CD8-positive, alpha-beta memory T cell (primary cell): Measurements from ENCODE around the gene SLC7A8. TPM values are rescaled to one million over a fixed set of nuclear protein-coding genes. Genes with fewer than 3 reads are reported as not detected.
"Not testable (repeated sequence)": the region's sequence is repeated elsewhere in the genome, so short reads cannot be mapped to it uniquely, and the experiment has no call there.

Experiments used
- CTCF ChIA-PET: fragments of 350-600 bp; sonication (Branson Sonifier 250); formaldehyde crosslinking; loops from one replicate; lab custom pipeline; 2021; ENCODE audit warnings: antibody characterized with exemption; lab: Charles Lee
- POLR2A ChIA-PET: fragments of 350-600 bp; sonication (Branson Sonifier 250); formaldehyde crosslinking; loops from one replicate; lab custom pipeline; 2021; ENCODE audit warnings: antibody characterized with exemption; lab: Charles Lee
- DNase-seq, 5 donors: peaks; one replicate each; pipeline versions ENCODE4 v3.0.0 to v3.0.0-alpha.2; 2020 to 2022; ENCODE audit warnings: mixed read lengths in 1 of 5
- H3K27ac ChIP-seq: one replicate; pipeline ENCODE4 v1.7.0; 2013; ENCODE audit warnings: low read depth, mild to moderate bottlenecking, low read length, moderate library complexity
- H3K27me3 ChIP-seq: 2 replicates; pipeline ENCODE4 v1.7.0; 2013; ENCODE audit warnings: low read length, mild to moderate bottlenecking; ENCODE audit not compliant: insufficient read depth, poor library complexity, severe bottlenecking
- H3K36me3 ChIP-seq: 2 replicates; pipeline ENCODE4 v1.7.0; 2013; ENCODE audit warnings: mild to moderate bottlenecking, low read length, moderate library complexity; ENCODE audit not compliant: insufficient read depth
- H3K4me1 ChIP-seq: 2 replicates; pipeline ENCODE4 v1.7.0; 2013; ENCODE audit warnings: mild to moderate bottlenecking, low read length, moderate library complexity; ENCODE audit not compliant: insufficient read depth
- H3K4me3 ChIP-seq: 2 replicates; pipeline ENCODE4 v1.7.0; 2013; ENCODE audit warnings: mild to moderate bottlenecking, low read length
- H3K9me3 ChIP-seq: 2 replicates; pipeline ENCODE4 v1.7.0; 2013; ENCODE audit warnings: mild to moderate bottlenecking, low read length
- H3K27ac Mint-ChIP-seq, 8 donors: one replicate each; pipeline ENCODE4 v1.8.0; 2020 to 2021; ENCODE audit warnings: mixed read lengths in 8 of 8, mild to moderate bottlenecking in 6 of 8, inconsistent platforms in 3 of 8, moderate library complexity in 3 of 8
- H3K27me3 Mint-ChIP-seq, 2 donors: one replicate each; pipeline ENCODE4 v1.8.0; 2020 to 2021; ENCODE audit warnings: mixed read lengths in 2 of 2, mild to moderate bottlenecking in 1 of 2, moderate library complexity in 1 of 2
- H3K36me3 Mint-ChIP-seq, 3 donors: one replicate each; pipeline ENCODE4 v1.8.0; 2020 to 2021; ENCODE audit warnings: mixed read lengths in 3 of 3, inconsistent platforms in 1 of 3, mild to moderate bottlenecking in 1 of 3
- H3K4me1 Mint-ChIP-seq, 3 donors: one replicate each; pipeline ENCODE4 v1.8.0; 2020 to 2021; ENCODE audit warnings: mixed read lengths in 3 of 3, inconsistent platforms in 1 of 3, mild to moderate bottlenecking in 1 of 3
- H3K4me3 Mint-ChIP-seq, 7 donors: one replicate each; pipeline ENCODE4 v1.8.0; 2020 to 2021; ENCODE audit warnings: mixed read lengths in 7 of 7, mild to moderate bottlenecking in 6 of 7, moderate library complexity in 4 of 7, inconsistent platforms in 2 of 7
- H3K9me3 Mint-ChIP-seq, 5 donors: one replicate each; pipeline ENCODE4 v1.8.0; 2020 to 2022; ENCODE audit warnings: mixed read lengths in 5 of 5, mild to moderate bottlenecking in 3 of 5, moderate library complexity in 2 of 5, inconsistent platforms in 1 of 5
- polyA plus RNA-seq: library from polyadenylated mRNA; unstranded; fragments of 300-500 nt; fragmentation: Illumina TruSeq; gene quantifications from one replicate; pipeline ENCODE4 v1.2.3, GENCODE V29; 2021
- total RNA-seq, 2 experiments: library from RNA; stranded (reverse); gene quantifications; one replicate each; pipeline ENCODE4 v1.2.3, GENCODE V29; 2021

SLC7A8 gene
- total and polyA plus RNA-seq, 3 experiments from 2014 or later, result 0.51 to 2.5 (median 1.4) TPM

DNA sequence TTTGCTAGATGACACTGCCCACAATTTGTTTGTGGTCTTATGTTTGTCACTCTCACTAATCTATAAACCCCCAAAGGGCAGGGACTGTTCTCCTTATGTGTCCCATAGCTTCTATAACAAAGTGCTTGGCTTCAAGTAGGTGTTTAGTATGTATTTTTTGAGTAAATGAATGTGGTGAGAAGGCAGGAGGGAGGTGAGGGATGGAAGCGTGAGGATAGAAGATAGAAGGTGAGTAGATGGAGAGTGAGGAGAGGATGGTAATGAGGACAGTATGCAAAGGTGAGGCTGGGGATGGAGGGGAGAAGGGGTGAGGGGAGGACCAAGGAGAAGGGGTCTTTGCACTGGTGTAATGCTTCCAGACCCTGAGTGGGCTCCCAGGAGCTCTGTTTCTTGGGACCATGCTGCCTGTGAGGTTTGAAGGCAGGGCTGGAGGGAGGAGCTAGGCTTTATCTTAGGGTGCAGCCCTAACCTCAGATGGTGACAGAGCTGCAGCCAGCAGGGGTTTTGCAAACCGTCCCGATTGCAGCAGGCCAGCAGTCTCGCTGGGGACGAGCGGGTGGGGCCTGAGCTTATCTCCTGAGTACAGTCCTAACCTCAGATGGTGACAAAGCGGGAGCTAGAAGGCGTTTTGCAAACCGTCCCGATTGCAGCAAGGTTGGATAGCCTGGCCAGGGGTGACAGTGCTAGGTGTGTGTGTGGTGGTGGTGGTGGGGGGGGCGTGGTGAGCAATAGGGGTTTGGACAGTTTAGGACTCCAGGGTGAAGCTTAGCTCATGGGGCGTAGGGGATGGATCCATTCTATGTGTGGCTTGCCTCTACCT is 70.9 kb downstream of the SLC7A8 start:
- peaks cover 0 to 8% (median 0%) of the 10 kb centered on the region in 3 donors for H3K4me1 Mint-ChIP-seq
- no peak overlapping the region for H3K4me3 ChIP-seq
- H3K4me1 ChIP-seq, result peaks cover 23% of the 10 kb centered on the region
- no peak overlapping the region for H3K27ac ChIP-seq
- no peaks in the 10 kb centered on the region for H3K36me3 ChIP-seq
- H3K9me3 Mint-ChIP-seq, result no peaks in the 10 kb centered on the region
- no peak for DNase-seq
- H3K27ac Mint-ChIP-seq, result no peak overlapping the region
- CTCF ChIA-PET, result interaction anchor here (1.1 to 2.3 kb wide), 3 partner anchors 8 to 44 kb away, joined by 3 to 9 read pairs (median 6); no protein-coding TSS in a partner anchor
- H3K27me3 Mint-ChIP-seq, result peaks cover 0 to 14% of the 10 kb centered on the region in 2 donors
- no peaks in the 10 kb centered on the region for H3K9me3 ChIP-seq
- H3K4me3 Mint-ChIP-seq, result no peak overlapping the region
- H3K27me3 ChIP-seq, result no peaks in the 10 kb centered on the region
- POLR2A ChIA-PET, result no interaction called here
- H3K36me3 Mint-ChIP-seq, result no peaks in the 10 kb centered on the region

DNA sequence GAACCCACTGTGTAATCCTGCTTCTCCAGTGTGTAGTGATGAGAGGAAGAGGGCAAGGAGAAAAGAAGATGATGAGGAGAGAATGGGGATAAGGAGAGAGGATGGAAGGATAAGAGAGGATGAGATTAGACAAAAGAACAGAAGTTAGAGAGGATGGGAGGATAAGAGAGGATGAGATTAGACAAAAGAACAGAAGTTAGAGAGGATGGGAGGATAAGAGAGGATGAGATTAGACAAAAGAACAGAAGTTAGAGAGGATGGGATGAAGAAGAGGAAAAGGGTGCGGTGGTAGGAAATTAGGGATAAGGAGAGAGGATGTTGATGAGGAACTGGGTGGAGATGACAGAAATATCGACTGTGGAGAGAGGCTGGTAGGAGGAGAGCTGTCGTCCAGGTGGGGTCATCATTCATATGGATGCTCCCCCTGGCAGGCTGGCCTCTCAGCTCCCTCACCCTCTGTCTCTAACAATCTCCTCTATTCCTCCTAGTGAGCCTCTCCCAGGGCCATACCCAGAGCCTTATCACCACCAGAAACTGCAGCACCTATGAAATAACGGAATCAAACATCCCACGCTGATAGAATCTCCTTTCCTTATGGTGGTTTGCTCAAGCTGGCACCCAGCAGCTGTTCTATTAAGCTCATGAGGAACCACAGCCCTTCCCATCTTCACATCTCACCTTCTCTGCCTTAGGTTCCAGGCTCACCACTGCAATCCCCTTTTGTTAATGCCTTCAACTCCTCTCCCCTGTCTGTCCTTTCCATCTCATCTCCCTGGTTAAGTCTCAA is 72.7 kb downstream of the SLC7A8 start:
- Mint-ChIP-seq H3K36me3 (no peaks in the 10 kb centered on the region), H3K27me3 (peaks cover 0 to 11% of the 10 kb centered on the region in 2 donors), H3K4me3 (no peak overlapping the region), H3K9me3 (no peaks in the 10 kb centered on the region), H3K27ac (no peak overlapping the region), H3K4me1 (peaks cover 0 to 4% (median 0%) of the 10 kb centered on the region in 3 donors)
- H3K27ac ChIP-seq, result no peak overlapping the region
- CTCF ChIA-PET, result interaction anchor here (1.5 to 2.3 kb wide), 4 partner anchors 10 to 269 kb away, joined by 3 to 10 read pairs (median 6); no protein-coding TSS in a partner anchor
- H3K4me1 ChIP-seq, result peaks cover 12% of the 10 kb centered on the region
- no peaks in the 10 kb centered on the region for H3K27me3 ChIP-seq
- H3K4me3 ChIP-seq, result no peak overlapping the region
- H3K9me3 ChIP-seq, result no peaks in the 10 kb centered on the region
- H3K36me3 ChIP-seq, result no peaks in the 10 kb centered on the region
- POLR2A ChIA-PET, result no interaction called here
- no peak for DNase-seq

GRCh38 chr14:23109769-23110168 is 73.7 kb downstream of the SLC7A8 start:
- POLR2A ChIA-PET, result interaction anchor here (0.5 kb wide), 1 partner anchor 179 kb away, joined by 5 read pairs; no protein-coding TSS in a partner anchor
- peaks cover 0 to 1% (median 0%) of the 10 kb centered on the region in 3 donors for H3K36me3 Mint-ChIP-seq

GRCh38 chr14:23108169-23108568 is 75.3 kb downstream of the SLC7A8 start:
- H3K36me3 ChIP-seq, H3K4me1 ChIP-seq, H3K9me3 Mint-ChIP-seq, CTCF ChIA-PET, H3K27ac ChIP-seq, H3K4me3 Mint-ChIP-seq, DNase-seq, H3K36me3 Mint-ChIP-seq, H3K4me3 ChIP-seq, H3K27ac Mint-ChIP-seq, H3K9me3 ChIP-seq, H3K4me1 Mint-ChIP-seq, H3K27me3 ChIP-seq, H3K27me3 Mint-ChIP-seq, POLR2A ChIA-PET: not testable (repeated sequence)

More at GRCh38 chr14:23109769-23110168, 73.7 kb downstream of the SLC7A8 start:
- Mint-ChIP-seq H3K4me1 (no peaks in the 10 kb centered on the region), H3K4me3 (no peak overlapping the region), H3K9me3 (no peaks in the 10 kb centered on the region), H3K27me3 (peaks cover 0 to 6% of the 10 kb centered on the region in 2 donors), H3K27ac (no peak overlapping the region)
- Histone ChIP-seq H3K4me3 (no peak overlapping the region), H3K36me3 (no peaks in the 10 kb centered on the region), H3K4me1 (peaks cover 7% of the 10 kb centered on the region), H3K27ac (no peak overlapping the region), H3K27me3 (no peaks in the 10 kb centered on the region), H3K9me3 (no peaks in the 10 kb centered on the region)
- no peak for DNase-seq
- CTCF ChIA-PET, result interaction anchor here (0.9 to 2.3 kb wide), 4 partner anchors 11 to 270 kb away, joined by 3 to 10 read pairs (median 4); no protein-coding TSS in a partner anchor

- CTCF ChIA-PET, H3K27ac ChIP-seq, DNase-seq, H3K36me3 Mint-ChIP-seq, H3K36me3 ChIP-seq, H3K9me3 ChIP-seq, H3K4me1 ChIP-seq, H3K4me3 ChIP-seq, H3K27ac Mint-ChIP-seq, H3K27me3 ChIP-seq, H3K4me3 Mint-ChIP-seq, POLR2A ChIA-PET, H3K9me3 Mint-ChIP-seq, H3K4me1 Mint-ChIP-seq, H3K27me3 Mint-ChIP-seq: not testable (repeated sequence)
Measured at GRCh38 chr14:23107620-23108019, 75.8 kb downstream of the SLC7A8 start.

DNA sequence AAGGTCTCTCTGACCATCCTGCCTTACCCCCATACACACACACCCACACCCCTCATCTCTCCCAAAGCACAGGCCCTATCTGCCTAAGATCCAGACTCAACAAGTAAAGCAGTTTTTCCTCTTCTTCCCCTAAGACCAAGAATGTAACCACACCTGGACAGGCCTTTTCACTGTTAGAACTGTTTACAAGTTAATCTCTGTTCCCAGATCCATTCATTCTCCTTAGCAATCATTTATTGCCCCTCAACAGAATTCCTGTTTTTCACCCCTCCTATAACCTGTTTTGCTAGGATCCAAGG is 76.8 kb downstream of the SLC7A8 start:
- no peak overlapping the region for H3K27ac Mint-ChIP-seq
- no peaks in the 10 kb centered on the region for H3K36me3 ChIP-seq
- no peaks in the 10 kb centered on the region for H3K4me1 ChIP-seq
- no peaks in the 10 kb centered on the region for H3K9me3 Mint-ChIP-seq
- ChIA-PET CTCF (interaction anchor here (1.5 kb wide), 1 partner anchor 14 kb away, joined by 3 read pairs; no protein-coding TSS in a partner anchor), POLR2A (no interaction called here)
- no peak for DNase-seq
- H3K27ac ChIP-seq, result no peak overlapping the region
- no peaks in the 10 kb centered on the region for H3K27me3 ChIP-seq
- H3K27me3 Mint-ChIP-seq, result no peaks in the 10 kb centered on the region
- no peak overlapping the region for H3K4me3 ChIP-seq
- no peaks in the 10 kb centered on the region for H3K4me1 Mint-ChIP-seq
- H3K9me3 ChIP-seq, result no peaks in the 10 kb centered on the region
- no peak overlapping the region for H3K4me3 Mint-ChIP-seq
- peaks cover 0 to 1% (median 0%) of the 10 kb centered on the region in 3 donors for H3K36me3 Mint-ChIP-seq

DNA sequence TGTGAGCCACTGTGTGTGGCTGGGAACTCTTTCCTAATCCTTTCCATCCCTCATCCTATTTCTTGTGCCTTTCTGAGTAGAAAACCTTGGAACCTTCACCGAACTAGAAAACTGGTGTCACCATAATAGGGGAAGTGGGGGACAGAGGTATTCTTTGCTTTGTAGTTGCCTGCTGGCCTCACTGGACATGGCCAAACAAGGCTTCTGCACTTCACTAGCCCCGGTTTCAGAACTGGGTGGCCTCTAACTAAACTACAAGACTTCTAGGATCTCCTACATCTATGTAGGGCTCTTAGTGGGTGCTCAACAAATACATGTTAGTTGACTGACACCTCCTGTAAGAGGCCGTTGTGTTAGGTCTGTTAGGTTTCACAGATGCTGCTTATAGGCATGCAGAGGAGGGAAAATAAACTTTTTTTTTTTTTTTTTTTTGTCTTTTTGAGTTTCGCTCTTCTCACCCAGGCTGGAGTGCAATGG is 78.1 kb downstream of the SLC7A8 start:
- Histone ChIP-seq H3K27me3 (no peaks in the 10 kb centered on the region), H3K9me3 (no peaks in the 10 kb centered on the region), H3K27ac (no peak overlapping the region), H3K4me1 (no peaks in the 10 kb centered on the region), H3K36me3 (no peaks in the 10 kb centered on the region), H3K4me3 (no peak overlapping the region)
- H3K9me3 Mint-ChIP-seq, result no peaks in the 10 kb centered on the region
- no peak for DNase-seq
- no peak overlapping the region for H3K27ac Mint-ChIP-seq
- H3K4me1 Mint-ChIP-seq, result peaks cover 0 to 3% (median 0%) of the 10 kb centered on the region in 3 donors
- POLR2A ChIA-PET, result no interaction called here
- H3K36me3 Mint-ChIP-seq, result peaks cover 0 to 1% (median 0%) of the 10 kb centered on the region in 3 donors
- CTCF ChIA-PET, result no interaction called here
- no peak overlapping the region for H3K4me3 Mint-ChIP-seq
- no peaks in the 10 kb centered on the region for H3K27me3 Mint-ChIP-seq
